GM13977 (cell line): ENCODE data around the gene P4HA2.

Experiments used
- DNase-seq: peaks from one replicate; pipeline ENCODE4 v3.0.0; 2012; ENCODE audit warnings: low spot score
- in situ Hi-C: fragments of 300-500 bp; cut with MboI; formaldehyde crosslinking; loops from one replicate; pipeline ENCODE4 v1.12.0; 2022; ENCODE audit warnings: low sequenced_read_pairs, low pct_unique_long_range_greater_than_20kb, mixed read lengths, inconsistent platforms; ENCODE audit not compliant: unreplicated experiment
- TF ChIP-seq, protein P1 (sequence below): IDR thresholded peaks from 2 replicates; pipeline ENCODE4 v1.5.1; 2012; ENCODE audit warnings: mild to moderate bottlenecking, control low read depth; ENCODE audit not compliant: insufficient read depth; ENCODE audit errors: extremely low read depth, missing control alignments

The P4HA2 gene

DNA sequence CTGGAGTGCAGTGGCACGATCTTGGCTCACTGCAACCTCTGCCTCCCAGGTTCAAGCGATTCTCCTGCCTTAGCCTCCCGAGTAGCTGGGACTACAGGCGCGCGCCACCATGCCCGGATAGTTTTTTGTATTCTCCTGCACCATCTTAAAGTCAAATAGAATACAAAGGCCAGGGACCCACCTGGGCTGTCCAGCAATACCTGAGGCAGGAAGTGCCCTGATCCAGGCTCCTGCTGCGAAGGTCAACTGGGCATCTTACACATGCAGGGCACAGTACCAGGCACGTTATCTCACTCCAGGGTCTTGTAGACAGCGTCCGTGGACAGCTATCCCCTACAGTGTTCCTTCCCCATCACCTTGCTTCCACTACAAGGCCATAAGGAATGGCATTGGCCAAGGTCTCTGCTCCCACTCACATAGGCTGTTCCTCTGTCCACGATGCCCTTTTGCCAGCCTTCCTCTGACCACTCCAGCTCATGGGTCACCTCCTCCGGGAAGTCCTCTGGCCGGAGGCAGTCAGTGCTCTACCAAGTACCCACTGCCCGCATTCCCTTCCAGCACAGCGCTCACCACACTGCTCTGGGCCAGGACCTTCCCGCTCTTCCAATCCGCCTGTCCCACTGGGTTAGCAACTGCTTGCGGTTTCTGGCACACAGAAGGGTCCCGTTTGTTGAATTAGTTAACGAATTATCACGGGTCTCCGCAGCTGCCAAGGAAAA lies 978 bp downstream of the P4HA2 start:
- TF ChIP-seq, protein P1, sequence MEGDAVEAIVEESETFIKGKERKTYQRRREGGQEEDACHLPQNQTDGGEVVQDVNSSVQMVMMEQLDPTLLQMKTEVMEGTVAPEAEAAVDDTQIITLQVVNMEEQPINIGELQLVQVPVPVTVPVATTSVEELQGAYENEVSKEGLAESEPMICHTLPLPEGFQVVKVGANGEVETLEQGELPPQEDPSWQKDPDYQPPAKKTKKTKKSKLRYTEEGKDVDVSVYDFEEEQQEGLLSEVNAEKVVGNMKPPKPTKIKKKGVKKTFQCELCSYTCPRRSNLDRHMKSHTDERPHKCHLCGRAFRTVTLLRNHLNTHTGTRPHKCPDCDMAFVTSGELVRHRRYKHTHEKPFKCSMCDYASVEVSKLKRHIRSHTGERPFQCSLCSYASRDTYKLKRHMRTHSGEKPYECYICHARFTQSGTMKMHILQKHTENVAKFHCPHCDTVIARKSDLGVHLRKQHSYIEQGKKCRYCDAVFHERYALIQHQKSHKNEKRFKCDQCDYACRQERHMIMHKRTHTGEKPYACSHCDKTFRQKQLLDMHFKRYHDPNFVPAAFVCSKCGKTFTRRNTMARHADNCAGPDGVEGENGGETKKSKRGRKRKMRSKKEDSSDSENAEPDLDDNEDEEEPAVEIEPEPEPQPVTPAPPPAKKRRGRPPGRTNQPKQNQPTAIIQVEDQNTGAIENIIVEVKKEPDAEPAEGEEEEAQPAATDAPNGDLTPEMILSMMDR = no peak
- DNase-seq = no peak
- in situ Hi-C loops = no loop called here

DNA sequence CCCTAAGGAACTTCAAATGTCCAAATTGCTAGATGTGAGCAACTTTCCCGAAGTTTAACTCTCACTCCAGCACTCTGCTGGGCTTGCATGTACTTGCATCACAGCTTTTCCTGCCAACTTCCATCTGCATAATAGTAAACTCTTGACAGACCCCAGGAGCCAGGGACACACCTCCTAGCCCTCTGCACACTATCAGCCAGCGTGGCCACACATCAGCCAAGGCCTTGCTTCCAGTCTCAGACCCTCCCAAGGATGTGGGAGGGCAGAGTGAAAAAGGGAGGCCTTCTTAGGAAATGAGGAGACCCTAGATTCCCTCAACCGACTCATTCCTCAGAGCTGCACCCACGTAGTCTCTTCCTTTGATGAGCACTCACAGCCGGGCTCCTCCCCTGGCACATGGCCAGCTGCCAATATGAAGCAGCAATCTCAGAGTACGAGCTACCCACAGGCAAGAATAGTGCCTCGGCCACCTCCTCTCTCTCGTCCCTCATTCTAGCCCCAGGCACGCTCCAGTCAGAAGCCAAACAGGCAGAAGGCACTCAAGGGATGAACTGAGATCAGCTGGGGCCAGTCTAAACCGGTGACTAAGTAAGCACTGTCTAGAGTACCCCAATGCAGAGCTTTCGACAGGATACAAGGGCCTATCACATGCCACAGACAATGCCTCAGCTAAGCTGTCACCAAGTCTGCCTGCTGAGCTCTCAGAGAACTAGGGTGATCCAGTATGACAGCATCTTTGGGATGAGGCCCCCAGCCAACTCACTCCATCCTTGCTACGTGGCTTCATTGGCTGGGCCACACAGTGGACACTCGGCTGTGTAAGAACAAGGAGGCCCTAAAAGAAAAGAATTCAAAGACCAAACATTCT lies 2.3 kb downstream of the P4HA2 start:
- TF ChIP-seq, protein P1 = no peak
- no peak for DNase-seq
- in situ Hi-C loops = no loop called here

DNA sequence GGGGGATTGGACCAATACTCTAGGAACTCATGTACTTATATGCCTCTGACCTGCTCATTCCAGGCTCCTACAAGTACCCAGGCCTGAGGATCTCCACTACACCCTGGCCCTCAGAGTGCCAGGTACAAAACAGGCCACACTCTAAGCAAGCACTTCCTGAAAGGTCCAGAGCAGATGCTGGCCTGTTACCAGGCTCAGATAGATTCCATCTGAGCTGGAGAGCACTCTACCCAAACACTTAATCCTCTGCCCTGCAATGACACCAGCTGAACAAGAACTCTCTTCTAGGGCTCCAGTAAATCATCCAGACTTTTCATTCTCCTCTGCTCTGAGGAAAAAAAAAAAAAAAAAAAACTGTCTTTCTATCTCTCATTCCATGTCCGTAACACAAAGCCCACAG lies 2.9 kb downstream of the P4HA2 start:
- no peak for DNase-seq
- TF ChIP-seq, protein P1 = no peak
- in situ Hi-C loops = no loop called here

DNA sequence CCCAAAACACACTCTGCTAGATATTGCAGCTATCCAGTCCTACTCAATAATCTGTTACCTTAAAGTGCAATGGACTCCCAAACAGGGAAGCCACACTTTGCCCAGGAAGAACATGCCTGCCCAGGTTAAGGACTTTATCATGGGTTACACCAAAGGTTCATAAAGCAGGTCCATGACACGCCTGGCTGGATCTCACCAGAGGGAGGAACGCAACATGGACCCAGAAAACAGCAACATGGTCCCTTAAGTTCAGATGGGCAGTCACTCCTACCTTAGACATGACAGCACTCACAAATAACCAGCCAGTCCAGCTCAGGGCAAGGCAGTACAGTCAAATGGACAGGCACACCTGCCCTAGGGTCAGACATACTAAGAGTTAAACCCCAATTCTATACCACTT lies 3.8 kb downstream of the P4HA2 start:
- TF ChIP-seq, protein P1 = no peak
- in situ Hi-C loops = no loop called here
- no peak for DNase-seq

DNA sequence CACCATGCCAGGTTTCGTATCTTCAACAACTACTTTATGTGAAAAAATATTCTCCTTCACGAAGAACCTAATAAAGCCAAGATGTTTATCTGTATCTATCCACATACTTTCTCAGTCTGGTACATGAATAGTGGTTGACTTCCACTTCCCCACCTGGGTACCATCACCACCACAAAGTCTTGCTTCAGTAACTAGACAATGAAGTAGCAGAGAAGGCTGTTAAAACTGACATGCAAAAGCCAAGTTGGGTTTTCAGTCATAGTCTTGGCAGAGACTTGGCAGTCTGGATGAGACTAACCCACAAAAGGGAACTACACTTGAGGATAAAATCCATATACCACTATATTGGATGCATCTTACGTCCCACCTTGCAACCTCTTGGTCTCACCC lies 5.0 kb downstream of the P4HA2 start:
- DNase-seq = peak; percentile 39
- in situ Hi-C loops = no loop called here
- TF ChIP-seq, protein P1 = no peak

DNA sequence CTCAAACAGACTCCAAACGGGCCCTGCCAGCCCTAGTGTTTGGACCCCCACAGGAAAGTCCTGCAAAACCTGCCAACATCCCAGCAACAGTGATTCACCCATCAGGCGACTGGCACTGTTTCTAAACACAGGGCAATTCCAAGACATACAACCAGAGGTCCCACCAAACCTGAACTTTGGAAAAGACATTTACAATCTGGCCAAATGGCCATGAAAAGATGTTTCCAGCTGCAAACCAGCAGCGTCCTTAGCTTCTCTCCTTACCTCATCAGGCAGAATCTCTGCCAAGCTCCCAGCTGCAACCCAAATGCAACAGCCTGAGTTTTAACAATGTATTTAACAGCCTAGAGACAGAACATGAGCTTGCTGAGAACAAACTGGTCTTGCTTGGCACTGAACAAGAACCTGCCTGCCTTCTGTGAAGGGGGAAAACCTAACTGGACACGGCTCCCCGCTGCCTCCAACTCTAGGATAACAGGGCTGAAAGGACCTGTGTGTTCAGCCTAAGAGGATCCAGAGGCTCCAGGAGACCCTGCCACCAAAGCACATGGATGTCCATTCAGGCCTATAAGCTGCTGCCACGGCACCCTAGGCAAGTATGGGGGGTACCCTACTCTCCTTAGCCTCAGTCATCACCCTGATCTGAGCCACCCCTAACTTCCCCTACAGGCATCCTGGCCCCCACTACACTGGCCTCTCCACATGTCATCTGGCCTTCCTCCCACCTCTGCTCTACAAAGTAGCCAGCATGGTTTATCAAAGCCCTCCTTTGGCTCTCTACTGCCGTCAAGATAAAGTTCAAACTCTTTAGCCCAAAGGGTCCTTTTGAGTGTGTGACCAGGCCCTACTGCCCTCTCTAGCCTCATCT lies 5.6 kb downstream of the P4HA2 start:
- TF ChIP-seq, protein P1 = no peak
- in situ Hi-C loops = no loop called here
- DNase-seq = no peak
